D721Med (cell line): ENCODE measurements around the gene PLA2G4F.

ENCODE experiments used
- DNase-seq: peaks from one replicate; pipeline ENCODE4 v3.0.0; 2011; ENCODE audit warnings: low spot score; ENCODE audit not compliant: insufficient read length
- FAIRE-seq: peaks from 2 replicates; lab custom pipeline; 2011; peaks lifted over from hg19 to GRCh38; lab: Jason Lieb, UNC
- CTCF ChIP-seq: IDR thresholded peaks from 2 replicates; pipeline ENCODE4 v1.5.1; 2012; ENCODE audit warnings: mild to moderate bottlenecking, control low read depth; ENCODE audit not compliant: insufficient read depth; ENCODE audit errors: missing control alignments

PLA2G4F gene

GRCh38 chr15:42157981-42158765 is 1.7 kb upstream of the PLA2G4F start:
- DNase-seq = no peak
- TF ChIP-seq CTCF = no peak
- no peak for FAIRE-seq

GRCh38 chr15:42157381-42157780 is 945 bp upstream of the PLA2G4F start:
- FAIRE-seq = no peak
- DNase-seq = no peak

GRCh38 chr15:42155546-42156242 is 742 bp downstream of the PLA2G4F start:
- TF ChIP-seq CTCF = no peak
- DNase-seq = no peak
- FAIRE-seq = no peak

More at GRCh38 chr15:42157381-42157780, 945 bp upstream of the PLA2G4F start:
- no peak for TF ChIP-seq CTCF

GRCh38 chr15:42154956-42155355 is 1.5 kb downstream of the PLA2G4F start:
- DNase-seq (no peak), FAIRE-seq (no peak)
- TF ChIP-seq CTCF = no peak

- TF ChIP-seq CTCF = no peak
- FAIRE-seq = no peak
- DNase-seq = no peak
These were observed 2.1 kb downstream of the PLA2G4F start for GRCh38 chr15:42154212-42154941.

- FAIRE-seq (no peak), DNase-seq (no peak)
- TF ChIP-seq CTCF = no peak
These were observed 2.6 kb downstream of the PLA2G4F start for GRCh38 chr15:42153874-42154211.
